HG02981 (cell line): Measurements from ENCODE around the gene CDK5R1.
A peak's percentile ranks its signal among the peaks of the same experiment; 100 is the strongest.

Experiments used
- ATAC-seq: cut with Tn5 transposase; IDR thresholded peaks from one replicate; pipeline ENCODE4 v1.9.1; 2021; ENCODE audit warnings: mild to moderate bottlenecking, moderate library complexity; ENCODE audit not compliant: unreplicated experiment

Gene CDK5R1

GRCh38 chr17:32470405-32471167 is 16.2 kb upstream of the CDK5R1 start:
- no peak for ATAC-seq

- ATAC-seq, result no peak
Measured at GRCh38 chr17:32471652-32472051, 15.1 kb upstream of the CDK5R1 start.

GRCh38 chr17:32475258-32475657 is 11.5 kb upstream of the CDK5R1 start:
- ATAC-seq, result no peak

- ATAC-seq, result no peak
Measured at GRCh38 chr17:32477220-32477619, 9.6 kb upstream of the CDK5R1 start.

- ATAC-seq, result no peak
Measured at GRCh38 chr17:32479074-32479617, 7.6 kb upstream of the CDK5R1 start.

GRCh38 chr17:32481193-32481592 is 5.6 kb upstream of the CDK5R1 start:
- ATAC-seq, result no peak

- ATAC-seq, result no peak
Measured at GRCh38 chr17:32482568-32483320, 4.0 kb upstream of the CDK5R1 start.

- peak; percentile 34 for ATAC-seq
Measured at GRCh38 chr17:32483451-32484019, 3.3 kb upstream of the CDK5R1 start.

GRCh38 chr17:32484041-32484461 is 2.7 kb upstream of the CDK5R1 start:
- ATAC-seq, result no peak

- ATAC-seq, result no peak
Measured at GRCh38 chr17:32484628-32485027, 2.2 kb upstream of the CDK5R1 start.

- no peak for ATAC-seq
Measured at GRCh38 chr17:32485261-32486110, 1.3 kb upstream of the CDK5R1 start.

GRCh38 chr17:32486111-32486700 is 587 bp upstream of the CDK5R1 start:
- peak; percentile 59 for ATAC-seq

- ATAC-seq, result no peak
Measured at GRCh38 chr17:32487473-32488176, 832 bp downstream of the CDK5R1 start.

GRCh38 chr17:32488177-32488542 is 1.4 kb downstream of the CDK5R1 start:
- ATAC-seq, result no peak

GRCh38 chr17:32488604-32489180 is 1.9 kb downstream of the CDK5R1 start:
- no peak for ATAC-seq

GRCh38 chr17:32489320-32490100 is 2.7 kb downstream of the CDK5R1 start:
- no peak for ATAC-seq

- no peak for ATAC-seq
Measured at GRCh38 chr17:32490101-32490482, 3.3 kb downstream of the CDK5R1 start.

GRCh38 chr17:32491371-32492263 is 4.8 kb downstream of the CDK5R1 start:
- ATAC-seq, result no peak
